NB4 (cell line): ENCODE results near the gene SUPT7L.
"Not testable (repeated sequence)": the region's sequence is repeated elsewhere in the genome, so short reads cannot be mapped to it uniquely, and the experiment has no call there.

Source experiments
- DNase-seq: peaks from one replicate; pipeline ENCODE4 v3.0.0; 2010; ENCODE audit warnings: low read depth
- H3K4me3 ChIP-seq: one replicate; pipeline ENCODE4 v1.5.1; 2011; ENCODE audit warnings: mild to moderate bottlenecking, low read depth, low read length, moderate library complexity
- CTCF ChIP-seq: IDR thresholded peaks from one replicate; pipeline ENCODE4 v1.5.1; 2012; ENCODE audit warnings: low read depth, low read length
- MYC ChIP-seq: IDR thresholded peaks from 2 replicates; pipeline ENCODE4 v1.6.1; 2011; ENCODE audit warnings: low read depth, low read length
- POLR2A ChIP-seq: IDR thresholded peaks from 2 replicates; pipeline ENCODE4 v1.6.1; 2011; ENCODE audit warnings: mild to moderate bottlenecking; ENCODE audit not compliant: insufficient read length; ENCODE audit errors: extremely low read depth
- TF ChIP-seq, protein P1 (sequence below): IDR thresholded peaks from 2 replicates; pipeline ENCODE4 v1.6.1; 2011; ENCODE audit warnings: low read depth, low read length

The SUPT7L gene

DNA sequence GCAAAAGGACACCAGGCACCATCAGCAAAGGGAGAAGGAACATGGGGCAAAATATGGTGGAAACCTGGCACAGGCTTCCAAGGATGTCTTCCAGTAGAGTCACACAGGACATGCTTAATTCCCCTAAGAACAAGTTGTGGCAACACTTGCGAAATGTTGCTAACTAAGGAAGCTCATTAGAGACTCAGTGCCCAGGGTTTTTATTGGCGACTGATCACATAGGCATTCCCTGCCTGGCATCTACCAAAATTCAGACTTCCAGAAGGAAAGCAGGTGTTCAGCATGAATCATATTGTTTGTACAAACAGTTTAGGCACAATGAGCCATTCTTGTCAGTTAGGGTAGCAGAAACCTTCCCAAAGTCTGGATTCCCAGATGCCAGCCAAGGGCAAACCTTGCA lies 26.0 kb upstream of the SUPT7L start:
- TF ChIP-seq, protein P1, sequence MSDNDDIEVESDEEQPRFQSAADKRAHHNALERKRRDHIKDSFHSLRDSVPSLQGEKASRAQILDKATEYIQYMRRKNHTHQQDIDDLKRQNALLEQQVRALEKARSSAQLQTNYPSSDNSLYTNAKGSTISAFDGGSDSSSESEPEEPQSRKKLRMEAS = no peak
- TF ChIP-seq CTCF (no peak), MYC (no peak), POLR2A (no peak)
- no peak overlapping the region for H3K4me3 ChIP-seq
- DNase-seq = no peak

DNA sequence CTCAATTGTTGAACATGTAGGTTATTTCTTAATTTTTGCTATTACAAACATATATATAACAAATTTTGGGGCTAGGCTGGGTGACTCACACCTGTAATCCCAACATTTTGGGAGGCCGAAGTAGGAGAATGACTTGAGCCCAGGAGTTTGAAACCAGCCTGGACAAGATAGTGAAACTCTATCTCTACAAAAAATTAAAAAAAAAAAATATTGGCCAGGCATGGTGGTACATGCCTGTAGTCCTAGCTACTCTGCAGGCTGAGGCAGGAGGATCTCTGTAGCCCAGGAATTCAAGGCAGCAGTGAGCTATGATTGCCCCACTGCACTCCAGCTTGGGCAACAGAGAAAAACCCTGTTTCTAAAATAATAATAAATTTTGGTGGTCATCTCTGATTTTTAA lies 23.8 kb upstream of the SUPT7L start:
- no peak for DNase-seq
- TF ChIP-seq, protein P1 = no peak
- TF ChIP-seq POLR2A (no peak), CTCF (no peak)
- no peak overlapping the region for H3K4me3 ChIP-seq

DNA sequence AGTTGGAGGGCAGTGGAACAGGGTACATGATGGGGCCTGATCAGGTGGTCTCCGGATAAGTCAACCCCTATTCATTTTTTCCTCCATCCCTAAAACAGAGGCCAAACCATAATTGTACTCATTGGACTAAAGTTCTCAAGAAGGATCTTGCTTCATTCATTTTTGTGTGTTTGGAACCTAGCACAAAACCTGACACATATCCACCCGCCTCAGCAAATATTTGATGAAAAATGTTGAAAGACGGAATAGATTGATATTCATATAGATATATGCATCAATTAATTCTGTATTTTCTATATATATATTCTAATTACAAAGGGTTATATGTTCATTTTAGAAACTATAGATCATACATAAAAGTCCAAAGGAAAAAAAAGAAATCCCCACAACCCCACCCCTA lies 22.2 kb upstream of the SUPT7L start:
- TF ChIP-seq MYC = no peak
- TF ChIP-seq POLR2A = no peak
- no peak for TF ChIP-seq CTCF
- TF ChIP-seq, protein P1 = no peak
- DNase-seq = no peak
- no peak overlapping the region for H3K4me3 ChIP-seq

DNA sequence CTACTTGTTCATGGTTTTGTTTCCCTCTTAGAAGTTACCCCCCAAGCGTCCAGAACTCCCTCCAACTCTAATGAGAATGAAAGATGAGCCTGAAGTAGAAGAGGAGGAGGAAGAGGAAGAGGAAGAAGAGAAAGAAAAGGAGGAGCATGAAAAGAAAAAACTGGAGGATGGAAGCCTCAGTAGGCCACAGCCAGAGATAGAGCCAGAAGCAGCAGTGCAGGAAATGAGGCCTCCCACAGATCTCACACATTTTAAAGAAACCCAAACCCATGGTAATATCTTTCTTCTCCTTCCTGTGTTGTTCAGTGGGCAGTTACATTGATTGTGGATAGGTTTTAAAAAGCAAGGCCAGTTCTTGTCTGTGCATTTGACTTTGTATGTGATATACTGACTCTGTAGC lies 21.6 kb upstream of the SUPT7L start:
- H3K4me3 ChIP-seq, DNase-seq: not testable (repeated sequence)

- no peak for TF ChIP-seq MYC
- TF ChIP-seq, protein P1 = no peak
- TF ChIP-seq POLR2A = no peak
- peak; percentile 98 for TF ChIP-seq CTCF
- H3K4me3 ChIP-seq = no peak overlapping the region
- peak; percentile 92 for DNase-seq
Measured at GRCh38 chr2:27683390-27684071, 20.1 kb upstream of the SUPT7L start.

DNA sequence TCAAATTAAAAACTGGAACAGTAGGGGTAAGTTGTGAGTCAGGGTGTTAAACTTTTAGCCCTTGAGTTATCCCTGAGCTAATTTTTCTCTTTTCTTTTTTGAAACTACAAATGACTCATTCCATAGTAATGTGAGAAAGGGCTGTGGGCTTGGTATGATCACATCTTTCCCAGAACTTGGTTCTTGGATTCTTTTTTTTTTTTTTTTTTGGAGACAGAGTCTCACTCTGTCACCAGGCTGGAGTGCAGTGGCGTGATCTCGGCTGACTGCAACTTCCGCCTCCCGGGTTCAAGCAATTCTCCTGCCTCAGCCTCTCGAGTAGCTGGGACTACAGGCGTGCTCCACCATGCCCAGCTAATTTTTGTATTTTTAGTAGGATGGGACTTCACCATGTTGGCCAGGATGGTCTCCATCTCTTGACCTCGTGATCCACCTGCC lies 18.9 kb upstream of the SUPT7L start:
- H3K4me3 ChIP-seq, DNase-seq: not testable (repeated sequence)

- no peak overlapping the region for H3K4me3 ChIP-seq
- TF ChIP-seq CTCF (no peak), POLR2A (no peak), MYC (no peak)
- TF ChIP-seq, protein P1 = no peak
- DNase-seq = no peak
Measured at GRCh38 chr2:27681841-27682240, 18.4 kb upstream of the SUPT7L start.
